H9 (cell line): ENCODE measurements around the gene SMCHD1. TPM values are rescaled to one million over a fixed set of nuclear protein-coding genes. Genes with fewer than 3 reads are reported as not detected.

Experiments
- DNase-seq: peaks from one replicate; pipeline ENCODE4 v3.0.0-alpha.2; 2017
- H2AFZ ChIP-seq: one replicate; pipeline ENCODE4 v1.6.1; 2013; ENCODE audit warnings: mild to moderate bottlenecking, low read length, control low read depth, moderate library complexity
- H2AK5ac ChIP-seq: 2 replicates; pipeline ENCODE4 v1.6.1; 2013; ENCODE audit warnings: low read length, control low read depth, mixed read lengths; ENCODE audit not compliant: insufficient read length
- H2BK120ac ChIP-seq: one replicate; pipeline ENCODE4 v1.6.1; 2013; ENCODE audit warnings: low read depth, mild to moderate bottlenecking, low read length, control low read depth, inconsistent platforms; ENCODE audit not compliant: poor library complexity, severe bottlenecking
- H2BK12ac ChIP-seq: 2 replicates; pipeline ENCODE4 v1.6.1; 2013; ENCODE audit warnings: low read length, control low read depth, mixed read lengths, low read depth; ENCODE audit not compliant: insufficient read length
- H2BK15ac ChIP-seq: 2 replicates; pipeline ENCODE4 v1.6.1; 2013; ENCODE audit warnings: low read depth, low read length, control low read depth
- H2BK20ac ChIP-seq: one replicate; pipeline ENCODE4 v1.6.1; 2013; ENCODE audit warnings: low read depth, mild to moderate bottlenecking, low read length, control low read depth, inconsistent platforms; ENCODE audit not compliant: poor library complexity, severe bottlenecking
- H2BK5ac ChIP-seq: 2 replicates; pipeline ENCODE4 v1.6.1; 2013; ENCODE audit warnings: low read length, control low read depth, mixed read lengths; ENCODE audit not compliant: insufficient read length
- H3K14ac ChIP-seq: 2 replicates; pipeline ENCODE4 v1.6.1; 2013; ENCODE audit warnings: low read length, control low read depth; ENCODE audit not compliant: insufficient read depth
- H3K18ac ChIP-seq: 2 replicates; pipeline ENCODE4 v1.6.1; 2013; ENCODE audit warnings: low read depth, mild to moderate bottlenecking, mixed read lengths, low read length, control low read depth; ENCODE audit not compliant: insufficient read length
- H3K23ac ChIP-seq: 2 replicates; pipeline ENCODE4 v1.6.1; 2013; ENCODE audit warnings: low read length, control low read depth, mixed read lengths, low read depth; ENCODE audit not compliant: insufficient read length
- H3K23me2 ChIP-seq: 2 replicates; pipeline ENCODE4 v1.6.1; 2013; ENCODE audit warnings: low read depth, mild to moderate bottlenecking, mixed read lengths, low read length, control low read depth; ENCODE audit not compliant: insufficient read length, poor library complexity, severe bottlenecking
- H3K27ac ChIP-seq: 2 replicates; pipeline ENCODE4 v1.5.1; 2013; ENCODE audit warnings: low read length, control low read depth, mixed read lengths, low read depth; ENCODE audit not compliant: insufficient read length
- H3K27me3 ChIP-seq: 2 replicates; pipeline ENCODE4 v1.6.1; 2013; ENCODE audit warnings: low read length, control low read depth, inconsistent platforms; ENCODE audit not compliant: insufficient read depth
- H3K4ac ChIP-seq: 2 replicates; pipeline ENCODE4 v1.6.1; 2013; ENCODE audit warnings: low read depth, mild to moderate bottlenecking, control low read depth, inconsistent platforms, low read length, moderate library complexity
- H3K4me1 ChIP-seq: 2 replicates; pipeline ENCODE4 v1.6.1; 2013; ENCODE audit warnings: low read length, control low read depth, inconsistent platforms; ENCODE audit not compliant: insufficient read depth
- H3K4me2 ChIP-seq: 2 replicates; pipeline ENCODE4 v1.6.1; 2013; ENCODE audit warnings: low read length, control low read depth, mixed read lengths; ENCODE audit not compliant: insufficient read length, insufficient read depth
- H3K56ac ChIP-seq: 2 replicates; pipeline ENCODE4 v1.6.1; 2013; ENCODE audit warnings: low read depth, mild to moderate bottlenecking, mixed read lengths, low read length, control low read depth; ENCODE audit not compliant: insufficient read length
- H3K79me1 ChIP-seq: 2 replicates; pipeline ENCODE4 v1.6.1; 2013; ENCODE audit warnings: low read depth, mild to moderate bottlenecking, moderate library complexity, low read length, control low read depth, inconsistent platforms; ENCODE audit not compliant: insufficient read depth, poor library complexity, severe bottlenecking
- H3K79me2 ChIP-seq: 2 replicates; pipeline ENCODE4 v1.6.1; 2013; ENCODE audit warnings: low read length, control low read depth, inconsistent platforms; ENCODE audit not compliant: insufficient read depth
- H3K9ac ChIP-seq: 2 replicates; pipeline ENCODE4 v1.6.1; 2013; ENCODE audit warnings: low read length, control low read depth, mixed read lengths; ENCODE audit not compliant: insufficient read length; ENCODE audit errors: extremely low read depth
- H3K9me3 ChIP-seq: one replicate; pipeline ENCODE4 v1.6.1; 2013; ENCODE audit warnings: low read depth, low read length, inconsistent platforms; ENCODE audit not compliant: control insufficient read depth
- H3T11ph ChIP-seq: one replicate; pipeline ENCODE4 v1.6.1; 2013; ENCODE audit warnings: mild to moderate bottlenecking, low read length, control low read depth, inconsistent platforms
- H4K20me1 ChIP-seq: one replicate; pipeline ENCODE4 v1.6.1; 2013; ENCODE audit not compliant: control insufficient read depth, insufficient read length, insufficient read depth
- H4K5ac ChIP-seq: 2 replicates; pipeline ENCODE4 v1.6.1; 2013; ENCODE audit warnings: low read depth, mild to moderate bottlenecking, mixed read lengths, low read length, control low read depth; ENCODE audit not compliant: insufficient read length
- H4K8ac ChIP-seq: replicated peaks from 2 replicates; pipeline ENCODE4 v1.6.1; 2013; ENCODE audit warnings: low read length, control low read depth, mixed read lengths, low read depth; ENCODE audit not compliant: insufficient read length
- H4K91ac ChIP-seq: 2 replicates; pipeline ENCODE4 v1.6.1; 2013; ENCODE audit warnings: low read depth, mild to moderate bottlenecking, moderate library complexity, mixed read lengths, low read length, control low read depth; ENCODE audit not compliant: insufficient read length
- H3K27ac Mint-ChIP-seq, 3 experiments: 2 replicates in 2 of 3; 3 replicates in 1 of 3; pipeline ENCODE4 v1.8.0; 2020 to 2021; ENCODE audit warnings: mixed read lengths in 3 of 3, mild to moderate bottlenecking in 1 of 3, moderate library complexity in 1 of 3
- H3K27me3 Mint-ChIP-seq: 2 replicates; pipeline ENCODE4 v1.8.0; 2021; ENCODE audit warnings: low read depth, mild to moderate bottlenecking, moderate library complexity, mixed read lengths
- H3K36me3 Mint-ChIP-seq, 3 experiments: 2 replicates in 2 of 3; 3 replicates in 1 of 3; pipeline ENCODE4 v1.8.0; 2020 to 2021; ENCODE audit warnings: low read depth in 3 of 3, mixed read lengths in 3 of 3; ENCODE audit not compliant: insufficient read depth in 1 of 3
- H3K4me1 Mint-ChIP-seq, 2 experiments: 2 replicates each; pipeline ENCODE4 v1.8.0; 2020; ENCODE audit warnings: mixed read lengths in 2 of 2
- H3K4me3 Mint-ChIP-seq, 2 experiments: 2 replicates in 1 of 2; 3 replicates in 1 of 2; pipeline ENCODE4 v1.8.0; 2020 to 2021; ENCODE audit warnings: mild to moderate bottlenecking in 2 of 2, mixed read lengths in 2 of 2, moderate library complexity in 1 of 2
- H3K9me3 Mint-ChIP-seq, 2 experiments: 2 replicates in 1 of 2; 3 replicates in 1 of 2; pipeline ENCODE4 v1.8.0; 2020; ENCODE audit warnings: mild to moderate bottlenecking in 2 of 2, mixed read lengths in 2 of 2, moderate library complexity in 1 of 2
- WGBS: extraction: QIAGEN DNeasy Blood & Tissue Kit; methylation state at CpG from one replicate; pipeline ENCODE4 v1.1.7; 2013; ENCODE audit warnings: missing lambda C conversion rate, low lambda C conversion rate, mixed read lengths; ENCODE audit not compliant: insufficient read length; ENCODE audit errors: extremely low coverage; 5-methylcytosine and 5-hydroxymethylcytosine counted together
- total RNA-seq: library from RNA; stranded (reverse); gene quantifications from 2 replicates; pipeline ENCODE4 v1.2.1, GENCODE V29; 2021
- TF ChIP-seq, protein P1 (sequence below): fragments of 200-600 bp; sonication (generic); conservative IDR thresholded peaks from 3 replicates; pipeline ENCODE4 v1.8.0; 2021; ENCODE audit warnings: antibody characterized with exemption, mild to moderate bottlenecking

Gene SMCHD1
- total RNA-seq, 1 experiment from 2014 or later, result 53.5 TPM

DNA sequence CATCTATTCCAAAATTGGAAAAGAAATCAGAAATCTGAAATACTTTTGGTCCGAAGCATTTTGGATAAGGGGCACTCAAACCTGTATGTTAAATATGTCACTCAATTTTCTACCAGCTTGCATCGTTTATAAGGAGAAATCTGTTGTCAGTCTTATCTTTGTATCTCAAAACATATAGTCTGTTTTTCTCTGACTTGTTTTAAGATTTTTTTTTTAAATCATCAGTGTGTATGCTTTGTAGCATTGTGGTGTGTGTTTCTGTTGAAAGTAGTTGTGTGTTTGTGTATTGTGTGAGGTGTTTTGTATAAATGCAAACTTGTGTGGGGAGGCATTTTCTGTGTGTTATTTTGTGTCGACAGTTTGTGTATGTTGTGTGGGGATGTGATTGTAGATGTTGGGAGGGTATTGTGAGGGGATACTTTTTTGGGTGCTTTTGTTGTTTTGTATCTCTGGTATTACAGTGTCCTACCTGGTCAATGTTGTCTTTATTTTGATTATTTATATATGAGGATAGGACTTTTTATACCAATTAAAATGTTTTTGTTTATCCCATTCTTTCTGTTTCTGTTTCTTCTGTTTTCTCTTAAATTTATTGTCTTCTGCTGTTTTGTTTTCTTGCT lies 30.9 kb downstream of the SMCHD1 start:
- Histone ChIP-seq H3K9ac (no peak overlapping the region), H2AK5ac (no peak overlapping the region), H3K14ac (no peak overlapping the region), H3K4me1 (no peaks in the 10 kb centered on the region), H3K4ac (no peak overlapping the region), H3K56ac (no peak overlapping the region), H3T11ph (no peak overlapping the region), H3K79me2 (no peaks in the 10 kb centered on the region; the same call in 1 of the 2 replicates), H3K23me2 (no peaks in the 10 kb centered on the region), H2BK12ac (no peak overlapping the region), H4K5ac (no peak overlapping the region), H4K20me1 (no peaks in the 10 kb centered on the region), H3K27me3 (no peaks in the 10 kb centered on the region), H3K23ac (no peak overlapping the region), H3K4me2 (no peak overlapping the region), H3K79me1 (no peaks in the 10 kb centered on the region), H2BK20ac (no peak overlapping the region), H3K18ac (no peak overlapping the region), H2BK5ac (no peak overlapping the region), H2BK15ac (no peak overlapping the region), H2BK120ac (no peak overlapping the region), H3K27ac (no peak overlapping the region), H3K9me3 (no peaks in the 10 kb centered on the region), H4K8ac (no peak overlapping the region), H4K91ac (no peak overlapping the region), H2AFZ (no peak overlapping the region)
- Mint-ChIP-seq H3K27me3 (no peaks in the 10 kb centered on the region), H3K9me3 (peaks cover 10% of the 10 kb centered on the region in 2 experiments; a peak in 4 of 5 replicates), H3K36me3 (peaks cover 37 to 58% (median 48%) of the 10 kb centered on the region in 3 experiments), H3K4me3 (no peak overlapping the region), H3K4me1 (no peaks in the 10 kb centered on the region), H3K27ac (peak overlapping the region in 1 of 3 experiments; percentile 10; a peak in 1 of 7 replicates)
- TF ChIP-seq, protein P1, sequence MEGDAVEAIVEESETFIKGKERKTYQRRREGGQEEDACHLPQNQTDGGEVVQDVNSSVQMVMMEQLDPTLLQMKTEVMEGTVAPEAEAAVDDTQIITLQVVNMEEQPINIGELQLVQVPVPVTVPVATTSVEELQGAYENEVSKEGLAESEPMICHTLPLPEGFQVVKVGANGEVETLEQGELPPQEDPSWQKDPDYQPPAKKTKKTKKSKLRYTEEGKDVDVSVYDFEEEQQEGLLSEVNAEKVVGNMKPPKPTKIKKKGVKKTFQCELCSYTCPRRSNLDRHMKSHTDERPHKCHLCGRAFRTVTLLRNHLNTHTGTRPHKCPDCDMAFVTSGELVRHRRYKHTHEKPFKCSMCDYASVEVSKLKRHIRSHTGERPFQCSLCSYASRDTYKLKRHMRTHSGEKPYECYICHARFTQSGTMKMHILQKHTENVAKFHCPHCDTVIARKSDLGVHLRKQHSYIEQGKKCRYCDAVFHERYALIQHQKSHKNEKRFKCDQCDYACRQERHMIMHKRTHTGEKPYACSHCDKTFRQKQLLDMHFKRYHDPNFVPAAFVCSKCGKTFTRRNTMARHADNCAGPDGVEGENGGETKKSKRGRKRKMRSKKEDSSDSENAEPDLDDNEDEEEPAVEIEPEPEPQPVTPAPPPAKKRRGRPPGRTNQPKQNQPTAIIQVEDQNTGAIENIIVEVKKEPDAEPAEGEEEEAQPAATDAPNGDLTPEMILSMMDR, result no peak
- no peak for DNase-seq
- WGBS, result 100% methylated on average over 1 of the region's 3 CpGs
